Astrocyte (in vitro differentiated cells and primary cell): Measurements from ENCODE around the gene SRSF8. TPM values are rescaled to one million over a fixed set of nuclear protein-coding genes. Genes with fewer than 3 reads are reported as not detected.

Source experiments
- DNase-seq: peaks from one replicate; pipeline ENCODE4 v3.0.0-alpha.2; 2010; ENCODE audit warnings: low read depth
- FAIRE-seq: peaks from 2 replicates; lab custom pipeline; 2011; peaks lifted over from hg19 to GRCh38; lab: Jason Lieb, UNC
- H2AFZ ChIP-seq: 2 replicates; pipeline ENCODE4 v1.6.0; 2012; ENCODE audit warnings: low read depth, low read length, inconsistent platforms
- H3K27ac ChIP-seq: 2 replicates; pipeline ENCODE4 v1.5.1; 2011; ENCODE audit warnings: low read depth, low read length, inconsistent platforms
- H3K27me3 ChIP-seq: 2 replicates; pipeline ENCODE4 v1.6.0; 2011; ENCODE audit warnings: low read length, inconsistent platforms; ENCODE audit not compliant: insufficient read depth
- H3K36me3 ChIP-seq: 2 replicates; pipeline ENCODE4 v1.5.1; 2011; ENCODE audit warnings: low read length, inconsistent platforms; ENCODE audit not compliant: insufficient read depth
- H3K4me1 ChIP-seq: 2 replicates; pipeline ENCODE4 v1.5.1; 2011; ENCODE audit warnings: low read length, inconsistent platforms; ENCODE audit not compliant: insufficient read depth
- H3K4me2 ChIP-seq: 2 replicates; pipeline ENCODE4 v1.6.0; 2012; ENCODE audit warnings: low read length, inconsistent platforms
- H3K4me3 ChIP-seq: 2 replicates; pipeline ENCODE4 v1.5.1; 2011; ENCODE audit warnings: low read depth, mild to moderate bottlenecking, low read length, inconsistent platforms; ENCODE audit not compliant: insufficient read depth
- H3K79me2 ChIP-seq: 2 replicates; pipeline ENCODE4 v1.6.0; 2012; ENCODE audit warnings: mild to moderate bottlenecking, low read length, inconsistent platforms; ENCODE audit not compliant: insufficient read depth
- H3K9ac ChIP-seq: 2 replicates; pipeline ENCODE4 v1.6.0; 2012; ENCODE audit warnings: mild to moderate bottlenecking, low read length, inconsistent platforms
- H3K9me3 ChIP-seq: 2 replicates; pipeline ENCODE4 v1.5.1; 2012; ENCODE audit warnings: low read depth, mild to moderate bottlenecking, low read length, inconsistent platforms; ENCODE audit not compliant: insufficient read depth
- H4K20me1 ChIP-seq: 2 replicates; pipeline ENCODE4 v1.6.0; 2012; ENCODE audit warnings: low read length, inconsistent platforms; ENCODE audit not compliant: insufficient read depth
- H3K27ac Mint-ChIP-seq: one replicate; pipeline ENCODE4 v1.8.0; 2021; ENCODE audit warnings: mild to moderate bottlenecking, mixed read lengths; ENCODE audit not compliant: unreplicated experiment
- H3K27me3 Mint-ChIP-seq: one replicate; pipeline ENCODE4 v1.8.0; 2021; ENCODE audit warnings: low read depth, mixed read lengths; ENCODE audit not compliant: unreplicated experiment
- H3K36me3 Mint-ChIP-seq: one replicate; pipeline ENCODE4 v1.8.0; 2021; ENCODE audit warnings: low read depth, mixed read lengths; ENCODE audit not compliant: unreplicated experiment
- H3K4me1 Mint-ChIP-seq: one replicate; pipeline ENCODE4 v1.8.0; 2021; ENCODE audit warnings: low read depth, mixed read lengths; ENCODE audit not compliant: unreplicated experiment
- H3K4me3 Mint-ChIP-seq: one replicate; pipeline ENCODE4 v1.8.0; 2021; ENCODE audit warnings: mild to moderate bottlenecking, moderate library complexity, mixed read lengths; ENCODE audit not compliant: unreplicated experiment
- H3K9me3 Mint-ChIP-seq: one replicate; pipeline ENCODE4 v1.8.0; 2021; ENCODE audit warnings: mild to moderate bottlenecking, mixed read lengths; ENCODE audit not compliant: unreplicated experiment
- EZH2 ChIP-seq: IDR thresholded peaks from 2 replicates; pipeline ENCODE4 v1.6.1; 2012; ENCODE audit warnings: mild to moderate bottlenecking, low read length, inconsistent platforms; ENCODE audit not compliant: insufficient read depth
- total RNA-seq: library from RNA; stranded (reverse); gene quantifications from 2 replicates; pipeline ENCODE4 v1.2.1, GENCODE V29; 2021
- TF ChIP-seq, protein P1 (sequence below): IDR thresholded peaks from 2 replicates; pipeline ENCODE4 v1.5.1; 2011; ENCODE audit warnings: low read depth, mild to moderate bottlenecking, inconsistent platforms, low read length, moderate library complexity; ENCODE audit not compliant: insufficient read depth

SRSF8 gene
- total RNA-seq, 1 donor from 2014 or later = 47.5 TPM

DNA sequence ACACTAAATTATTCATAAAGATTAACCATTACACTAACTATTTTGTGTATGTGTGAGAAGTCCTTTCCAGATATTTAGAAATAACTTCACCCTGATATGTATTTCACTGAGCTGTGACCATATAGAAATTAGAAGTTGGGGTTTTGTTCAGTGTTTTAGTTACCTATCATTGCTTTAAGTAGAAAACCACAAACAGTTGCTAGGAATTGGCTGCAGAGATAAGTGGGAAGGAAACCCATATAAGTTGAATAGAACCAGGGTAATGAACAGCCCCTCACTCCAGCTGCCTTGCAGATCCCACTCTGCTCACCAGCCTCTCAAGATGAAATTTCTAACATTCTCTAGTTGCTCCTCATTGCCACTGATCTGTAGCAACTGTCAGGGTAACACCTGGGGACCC is 10.3 kb downstream of the SRSF8 start:
- TF ChIP-seq, protein P1, sequence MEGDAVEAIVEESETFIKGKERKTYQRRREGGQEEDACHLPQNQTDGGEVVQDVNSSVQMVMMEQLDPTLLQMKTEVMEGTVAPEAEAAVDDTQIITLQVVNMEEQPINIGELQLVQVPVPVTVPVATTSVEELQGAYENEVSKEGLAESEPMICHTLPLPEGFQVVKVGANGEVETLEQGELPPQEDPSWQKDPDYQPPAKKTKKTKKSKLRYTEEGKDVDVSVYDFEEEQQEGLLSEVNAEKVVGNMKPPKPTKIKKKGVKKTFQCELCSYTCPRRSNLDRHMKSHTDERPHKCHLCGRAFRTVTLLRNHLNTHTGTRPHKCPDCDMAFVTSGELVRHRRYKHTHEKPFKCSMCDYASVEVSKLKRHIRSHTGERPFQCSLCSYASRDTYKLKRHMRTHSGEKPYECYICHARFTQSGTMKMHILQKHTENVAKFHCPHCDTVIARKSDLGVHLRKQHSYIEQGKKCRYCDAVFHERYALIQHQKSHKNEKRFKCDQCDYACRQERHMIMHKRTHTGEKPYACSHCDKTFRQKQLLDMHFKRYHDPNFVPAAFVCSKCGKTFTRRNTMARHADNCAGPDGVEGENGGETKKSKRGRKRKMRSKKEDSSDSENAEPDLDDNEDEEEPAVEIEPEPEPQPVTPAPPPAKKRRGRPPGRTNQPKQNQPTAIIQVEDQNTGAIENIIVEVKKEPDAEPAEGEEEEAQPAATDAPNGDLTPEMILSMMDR = no peak
- no peak for TF ChIP-seq EZH2
- Histone ChIP-seq H3K4me2 (no peak overlapping the region), H3K4me3 (no peak overlapping the region), H2AFZ (no peak overlapping the region), H3K27ac (no peak overlapping the region), H3K36me3 (no peaks in the 10 kb centered on the region), H3K27me3 (no peaks in the 10 kb centered on the region), H4K20me1 (no peaks in the 10 kb centered on the region), H3K79me2 (no peaks in the 10 kb centered on the region), H3K9ac (no peak overlapping the region), H3K9me3 (no peaks in the 10 kb centered on the region), H3K4me1 (peaks cover 11% of the 10 kb centered on the region)
- DNase-seq = no peak
- no peak overlapping the region for H3K27ac Mint-ChIP-seq
- no peaks in the 10 kb centered on the region for H3K9me3 Mint-ChIP-seq
- H3K27me3 Mint-ChIP-seq = no peaks in the 10 kb centered on the region
- FAIRE-seq = no peak
- no peak overlapping the region for H3K4me3 Mint-ChIP-seq
- peaks cover 23% of the 10 kb centered on the region for H3K4me1 Mint-ChIP-seq
- peaks cover 3% of the 10 kb centered on the region for H3K36me3 Mint-ChIP-seq

DNA sequence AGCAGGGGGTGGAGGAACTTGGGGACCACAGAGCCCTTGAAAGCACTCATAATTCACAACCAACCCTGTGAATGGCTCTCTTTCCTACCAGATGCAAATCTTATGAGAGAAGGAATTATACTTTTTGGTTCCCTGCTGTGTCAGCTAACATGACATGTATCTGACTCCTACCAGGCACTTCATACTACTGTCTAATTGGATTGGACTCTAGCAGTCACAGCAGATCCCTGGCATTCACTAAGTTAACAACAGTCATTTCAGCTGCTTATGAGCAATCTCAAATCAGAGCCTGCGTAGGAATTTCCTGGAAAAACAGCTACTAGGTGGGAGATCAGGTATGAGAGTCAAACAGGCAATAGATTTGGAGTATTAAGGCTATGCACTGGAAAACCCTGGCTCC is 11.8 kb downstream of the SRSF8 start:
- Histone ChIP-seq H3K4me3 (no peak overlapping the region), H3K27ac (no peak overlapping the region), H3K9ac (no peak overlapping the region), H3K27me3 (no peaks in the 10 kb centered on the region), H4K20me1 (no peaks in the 10 kb centered on the region), H3K4me1 (peaks cover 11% of the 10 kb centered on the region), H3K9me3 (no peaks in the 10 kb centered on the region), H3K4me2 (no peak overlapping the region), H2AFZ (no peak overlapping the region), H3K79me2 (no peaks in the 10 kb centered on the region), H3K36me3 (no peaks in the 10 kb centered on the region)
- Mint-ChIP-seq H3K36me3 (peaks cover 2% of the 10 kb centered on the region), H3K27ac (no peak overlapping the region), H3K27me3 (no peaks in the 10 kb centered on the region), H3K9me3 (no peaks in the 10 kb centered on the region), H3K4me3 (no peak overlapping the region), H3K4me1 (peaks cover 28% of the 10 kb centered on the region)
- TF ChIP-seq, protein P1 = no peak
- no peak for TF ChIP-seq EZH2
- DNase-seq (no peak), FAIRE-seq (no peak)

DNA sequence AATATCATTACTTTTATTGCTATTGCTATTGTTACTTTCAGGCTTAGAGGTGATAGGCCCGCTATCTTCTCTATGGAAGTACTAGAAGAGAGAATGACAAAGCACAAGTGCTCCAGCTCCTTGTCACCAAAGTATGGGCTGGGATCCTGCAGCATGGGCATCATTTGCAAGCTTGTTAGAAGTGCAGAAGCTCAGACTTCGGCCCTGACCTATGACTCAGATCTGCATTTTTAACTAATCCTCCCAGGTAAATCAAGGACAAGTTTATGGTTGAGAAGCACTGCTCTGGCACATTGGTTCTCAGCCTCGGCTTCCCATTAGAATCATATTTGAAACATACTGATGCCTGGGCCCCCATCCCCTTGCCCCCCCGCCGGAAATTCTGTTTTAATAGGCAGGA is 14.3 kb downstream of the SRSF8 start:
- peaks cover 1% of the 10 kb centered on the region for H3K27me3 Mint-ChIP-seq
- no peaks in the 10 kb centered on the region for H3K36me3 Mint-ChIP-seq
- no peak overlapping the region for H3K9ac ChIP-seq
- H3K9me3 Mint-ChIP-seq = no peaks in the 10 kb centered on the region
- no peaks in the 10 kb centered on the region for H3K27me3 ChIP-seq
- FAIRE-seq (no peak), DNase-seq (no peak)
- no peak overlapping the region for H2AFZ ChIP-seq
- no peak overlapping the region for H3K27ac ChIP-seq
- H3K4me1 Mint-ChIP-seq = peaks cover 41% of the 10 kb centered on the region
- H3K27ac Mint-ChIP-seq = no peak overlapping the region
- H3K4me2 ChIP-seq = no peak overlapping the region
- H3K4me3 Mint-ChIP-seq = no peak overlapping the region
- no peak overlapping the region for H3K4me3 ChIP-seq
- TF ChIP-seq, protein P1 = no peak
- no peak for TF ChIP-seq EZH2
- H3K9me3 ChIP-seq = no peaks in the 10 kb centered on the region
- H3K4me1 ChIP-seq = peaks cover 14% of the 10 kb centered on the region
- no peaks in the 10 kb centered on the region for H3K79me2 ChIP-seq
- no peaks in the 10 kb centered on the region for H3K36me3 ChIP-seq
- H4K20me1 ChIP-seq = no peaks in the 10 kb centered on the region
